Lung (tissue), 12 donors: ENCODE measurements around the gene CNPY2. TPM values are rescaled to one million over a fixed set of nuclear protein-coding genes. Genes with fewer than 3 reads are reported as not detected.
"Not testable (repeated sequence)": the region's sequence is repeated elsewhere in the genome, so short reads cannot be mapped to it uniquely, and the experiment has no call there.

Source experiments
- ATAC-seq: fragments of 200-7000 bp; cut with Tn5 transposase; one replicate; pipeline ENCODE4 v1.9.1; 2020; ENCODE audit warnings: moderate number of reproducible peaks; ENCODE audit not compliant: insufficient read depth, low FRiP score
- DNase-seq, 3 donors: peaks; one replicate each; pipeline ENCODE4 v3.0.0-alpha.2; 2013 to 2017
- H3K27ac ChIP-seq, 2 donors: one replicate each; pipeline ENCODE4 v1.5.1; 2013; ENCODE audit warnings: mild to moderate bottlenecking in 2 of 2, moderate library complexity in 2 of 2, control low read depth in 1 of 2, inconsistent platforms in 1 of 2, low read depth in 1 of 2, low read length in 1 of 2
- H3K27me3 ChIP-seq, 3 donors: one replicate each; pipeline ENCODE4 v1.5.1; 2013; ENCODE audit warnings: low read length in 2 of 3; ENCODE audit not compliant: control insufficient read depth in 3 of 3, insufficient read depth in 3 of 3
- H3K36me3 ChIP-seq, 4 donors: one replicate each; pipeline ENCODE4 v1.5.1; 2013; ENCODE audit warnings: low read length in 4 of 4, mild to moderate bottlenecking in 1 of 4, moderate library complexity in 1 of 4; ENCODE audit not compliant: control insufficient read depth in 4 of 4, insufficient read depth in 4 of 4
- H3K4me1 ChIP-seq, 5 donors: one replicate each; pipeline ENCODE4 v1.5.1; 2013; ENCODE audit warnings: low read length in 5 of 5, mild to moderate bottlenecking in 2 of 5, moderate library complexity in 1 of 5; ENCODE audit not compliant: control insufficient read depth in 5 of 5, insufficient read depth in 5 of 5
- H3K4me3 ChIP-seq: one replicate; pipeline ENCODE4 v1.5.1; 2013; ENCODE audit warnings: mild to moderate bottlenecking, control low read depth, moderate library complexity
- H3K9ac ChIP-seq, 2 donors: one replicate each; pipeline ENCODE4 v1.5.1; 2013; ENCODE audit warnings: low read length in 2 of 2, control low read depth in 1 of 2; ENCODE audit not compliant: insufficient read depth in 1 of 2
- H3K9me3 ChIP-seq, 4 donors: one replicate each; pipeline ENCODE4 v1.5.1; 2013; ENCODE audit warnings: low read length in 3 of 4, mild to moderate bottlenecking in 1 of 4, moderate library complexity in 1 of 4; ENCODE audit not compliant: control insufficient read depth in 4 of 4, insufficient read depth in 3 of 4
- CTCF ChIP-seq: IDR thresholded peaks from 2 replicates; pipeline ENCODE4 v1.5.1; 2012; ENCODE audit warnings: mild to moderate bottlenecking; ENCODE audit errors: control extremely low read depth, extremely low read depth
- WGBS, 2 donors: extraction: QIAGEN DNeasy Blood & Tissue Kit; methylation state at CpG; one replicate each; pipeline ENCODE4 v1.1.7; 2013; 5-methylcytosine and 5-hydroxymethylcytosine counted together
- polyA plus RNA-seq, 2 donors: library from polyadenylated mRNA; stranded (reverse); fragments of 200-250 nt; gene quantifications; one replicate each; pipeline ENCODE4 v1.2.1, GENCODE V29; 2013
- total RNA-seq, 2 donors: library from RNA; depleted of rRNA in 1 of 2; stranded (reverse); fragments of >200 nt in 1 of 2; gene quantifications; one replicate each; pipeline ENCODE4 v1.2.1, GENCODE V29; 2014 to 2021
- donor health status: control.
- donor health status: control.
- donor health status: Bipolar disorder and iron deficiency.
- donor health status: healthy.
- donor health status: DM: yes; HTN: yes; CAD: no.

Gene CNPY2
- total and polyA plus RNA-seq, 4 donors, result 38.8 to 153 (median 126) TPM

GRCh38 chr12:56346675-56347074 lies 30.9 kb upstream of the CNPY2 start:
- Histone ChIP-seq H3K4me3 (no peak overlapping the region), H3K27ac (no peak overlapping the region), H3K9ac (no peak overlapping the region), H3K9me3 (no peaks in the 10 kb centered on the region), H3K27me3 (no peaks in the 10 kb centered on the region), H3K4me1 (no peaks in the 10 kb centered on the region), H3K36me3 (peaks cover 34 to 61% (median 53%) of the 10 kb centered on the region in 4 donors)
- no peak for ATAC-seq
- TF ChIP-seq CTCF, result no peak
- 86 to 92% methylated on average over 5 to 7 of the region's 7 CpGs for WGBS, 2 donors
- DNase-seq, result no peak

- H3K4me3 ChIP-seq, H3K27me3 ChIP-seq, H3K27ac ChIP-seq, H3K4me1 ChIP-seq, ATAC-seq, H3K9ac ChIP-seq, DNase-seq, H3K9me3 ChIP-seq: not testable (repeated sequence)
- 97 to 98% methylated on average over 2 of the region's 2 CpGs for WGBS, 2 donors
- H3K36me3 ChIP-seq, result peaks cover 15 to 31% (median 27%) of the 10 kb centered on the region in 4 donors
These were observed 26.5 kb upstream of the CNPY2 start for GRCh38 chr12:56342290-56342689.

- WGBS, 2 donors, result 45 to 69% methylated on average over 1 of the region's 1 CpG
- DNase-seq, result no peak
- Histone ChIP-seq H3K4me1 (peaks cover 0 to 4% (median 0%) of the 10 kb centered on the region in 5 donors), H3K27ac (no peak overlapping the region), H3K36me3 (peaks cover 15 to 26% (median 24%) of the 10 kb centered on the region in 4 donors), H3K9ac (no peak overlapping the region), H3K9me3 (no peaks in the 10 kb centered on the region), H3K27me3 (no peaks in the 10 kb centered on the region), H3K4me3 (no peak overlapping the region)
- ATAC-seq, result no peak
- TF ChIP-seq CTCF, result no peak
These were observed 25.8 kb upstream of the CNPY2 start for GRCh38 chr12:56341616-56342015.

- no peak overlapping the region for H3K27ac ChIP-seq
- no peak overlapping the region for H3K9ac ChIP-seq
- H3K9me3 ChIP-seq, result no peaks in the 10 kb centered on the region
- peaks cover 0 to 7% (median 3%) of the 10 kb centered on the region in 5 donors for H3K4me1 ChIP-seq
- ATAC-seq (no peak), DNase-seq (no peak)
- TF ChIP-seq CTCF, result no peak
- WGBS, 2 donors, result 92 to 100% methylated on average over 1 of the region's 1 CpG
- no peak overlapping the region for H3K4me3 ChIP-seq
- H3K27me3 ChIP-seq, result no peaks in the 10 kb centered on the region
- peaks cover 6 to 14% (median 12%) of the 10 kb centered on the region in 4 donors for H3K36me3 ChIP-seq
These were observed 23.3 kb upstream of the CNPY2 start for GRCh38 chr12:56339158-56339422.
